Hematopoietic multipotent progenitor cell treated with erythropoietin and hydrocortisone succinate and interleukin-3 and kit ligand, for 15 days (in vitro differentiated cells): ENCODE results near the gene KLHL2.

ENCODE experiments used
- DNase-seq: peaks from one replicate; pipeline ENCODE4 v3.0.0-alpha.2; 2015; ENCODE audit warnings: low spot score

The KLHL2 gene

GRCh38 chr4:165289423-165289785 lies 82.0 kb downstream of the KLHL2 start:
- no peak for DNase-seq

GRCh38 chr4:165293061-165293460 lies 85.7 kb downstream of the KLHL2 start:
- DNase-seq = no peak

- DNase-seq = no peak
These were observed 86.7 kb downstream of the KLHL2 start for GRCh38 chr4:165293927-165294649.

- DNase-seq = no peak
These were observed 87.5 kb downstream of the KLHL2 start for GRCh38 chr4:165294907-165295306.

- no peak for DNase-seq
These were observed 90.3 kb downstream of the KLHL2 start for GRCh38 chr4:165297626-165298025.

GRCh38 chr4:165299399-165300060 lies 92.2 kb downstream of the KLHL2 start:
- no peak for DNase-seq

GRCh38 chr4:165301833-165302232 lies 94.5 kb downstream of the KLHL2 start:
- peak; percentile 54 for DNase-seq

GRCh38 chr4:165302658-165303057 lies 95.3 kb downstream of the KLHL2 start:
- DNase-seq = no peak

- DNase-seq = no peak
These were observed 100.8 kb downstream of the KLHL2 start for GRCh38 chr4:165308166-165308565.

GRCh38 chr4:165308606-165309005 lies 101.2 kb downstream of the KLHL2 start:
- DNase-seq = no peak

- no peak for DNase-seq
These were observed 102.1 kb downstream of the KLHL2 start for GRCh38 chr4:165309456-165309855.

GRCh38 chr4:165312506-165312905 lies 105.1 kb downstream of the KLHL2 start:
- no peak for DNase-seq

- DNase-seq = no peak
These were observed 111.7 kb downstream of the KLHL2 start for GRCh38 chr4:165319030-165319429.

- no peak for DNase-seq
These were observed 112.1 kb downstream of the KLHL2 start for GRCh38 chr4:165319509-165319908.

- no peak for DNase-seq
These were observed 117.0 kb downstream of the KLHL2 start for GRCh38 chr4:165324236-165324917.

GRCh38 chr4:165324918-165325304 lies 117.5 kb downstream of the KLHL2 start:
- no peak for DNase-seq

GRCh38 chr4:165325732-165326512 lies 118.6 kb downstream of the KLHL2 start:
- peak; percentile 41 for DNase-seq

- no peak for DNase-seq
These were observed 119.5 kb downstream of the KLHL2 start for GRCh38 chr4:165326831-165327210.

- DNase-seq = peak; percentile 98
These were observed 120.1 kb downstream of the KLHL2 start, which contains the start of gene MSMO1 for GRCh38 chr4:165327211-165328100. Gene MSMO1 (plus strand): TSS chr4:165327669. CDS start chr4:165333371, 5,702 bp downstream.

GRCh38 chr4:165328101-165328425 lies 120.7 kb downstream of the KLHL2 start:
- no peak for DNase-seq

- DNase-seq = no peak
These were observed 121.3 kb downstream of the KLHL2 start for GRCh38 chr4:165328708-165329107.
